ENCODE measurements around the gene KAZN.

DNA sequence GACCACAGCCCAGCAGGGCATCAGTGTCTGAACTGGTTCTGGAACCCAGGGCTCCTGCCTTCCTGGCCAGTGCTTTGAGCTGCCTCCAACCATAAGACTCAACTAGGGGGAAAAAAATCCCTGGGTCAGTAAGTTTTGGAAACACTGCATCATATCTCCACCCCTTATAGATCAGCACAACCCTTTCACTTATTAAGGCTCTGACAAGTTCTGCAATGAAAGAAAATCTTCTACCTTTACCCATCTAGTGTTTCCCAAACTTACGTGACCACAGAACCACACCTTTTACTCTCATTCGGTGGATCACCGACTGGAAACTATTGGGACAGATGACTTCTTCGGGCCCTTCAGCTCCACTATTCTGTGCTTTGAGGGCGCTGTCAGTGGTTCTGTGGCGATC lies 476.7 kb downstream of the KAZN start:
- no peak for TF ChIP-seq GATA2 (IDR thresholded peaks at IDR 0.05; ENCODE audit: low read depth, low read length)
- no peak for TF ChIP-seq GATA3 (IDR thresholded peaks at IDR 0.05; ENCODE audit: low read depth, low read length)

All from SH-SY5Y (cell line).